Measurements from ENCODE around the gene TEX48.

Gene TEX48

DNA sequence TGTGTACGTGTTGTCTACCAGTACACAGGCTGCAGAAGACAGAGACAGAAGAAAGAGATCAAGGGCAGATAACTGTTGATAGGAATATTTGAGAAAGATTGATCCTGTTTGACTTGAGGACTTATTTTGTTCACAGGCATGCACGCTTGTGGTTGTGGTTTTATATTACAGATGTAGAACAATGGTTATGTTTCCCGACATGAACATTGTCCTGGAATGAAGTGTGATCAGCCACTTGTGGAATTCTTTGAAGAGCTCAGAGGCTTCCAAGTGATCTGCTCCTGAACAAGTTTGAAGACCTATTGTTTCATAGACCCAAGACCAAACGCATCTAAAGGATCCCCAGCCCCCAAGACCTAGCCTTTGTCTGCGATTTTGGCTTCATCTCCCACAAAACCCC lies 38.1 kb downstream of the TEX48 start:
- DNase-seq (ENCODE audit: low spot score), result no peak
- H3K27ac ChIP-seq (ENCODE audit: poor library complexity, severe bottlenecking), result no peak overlapping the region
- no peak for ATAC-seq (ENCODE audit: low read depth)
- no peaks in the 10 kb centered on the region for H3K4me1 ChIP-seq (ENCODE audit: insufficient read depth, poor library complexity, severe bottlenecking)
- H3K27me3 ChIP-seq (ENCODE audit: insufficient read depth, poor library complexity, severe bottlenecking), result no peaks in the 10 kb centered on the region
- no peak overlapping the region for H3K4me3 ChIP-seq (ENCODE audit: severe bottlenecking)
- TF ChIP-seq, protein P1, sequence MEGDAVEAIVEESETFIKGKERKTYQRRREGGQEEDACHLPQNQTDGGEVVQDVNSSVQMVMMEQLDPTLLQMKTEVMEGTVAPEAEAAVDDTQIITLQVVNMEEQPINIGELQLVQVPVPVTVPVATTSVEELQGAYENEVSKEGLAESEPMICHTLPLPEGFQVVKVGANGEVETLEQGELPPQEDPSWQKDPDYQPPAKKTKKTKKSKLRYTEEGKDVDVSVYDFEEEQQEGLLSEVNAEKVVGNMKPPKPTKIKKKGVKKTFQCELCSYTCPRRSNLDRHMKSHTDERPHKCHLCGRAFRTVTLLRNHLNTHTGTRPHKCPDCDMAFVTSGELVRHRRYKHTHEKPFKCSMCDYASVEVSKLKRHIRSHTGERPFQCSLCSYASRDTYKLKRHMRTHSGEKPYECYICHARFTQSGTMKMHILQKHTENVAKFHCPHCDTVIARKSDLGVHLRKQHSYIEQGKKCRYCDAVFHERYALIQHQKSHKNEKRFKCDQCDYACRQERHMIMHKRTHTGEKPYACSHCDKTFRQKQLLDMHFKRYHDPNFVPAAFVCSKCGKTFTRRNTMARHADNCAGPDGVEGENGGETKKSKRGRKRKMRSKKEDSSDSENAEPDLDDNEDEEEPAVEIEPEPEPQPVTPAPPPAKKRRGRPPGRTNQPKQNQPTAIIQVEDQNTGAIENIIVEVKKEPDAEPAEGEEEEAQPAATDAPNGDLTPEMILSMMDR (IDR thresholded peaks at IDR 0.05; ENCODE audit: poor library complexity, severe bottlenecking), result no peak
- no peaks in the 10 kb centered on the region for H3K9me3 ChIP-seq (ENCODE audit: severe bottlenecking)
- peaks cover 19% of the 10 kb centered on the region for H3K36me3 ChIP-seq (ENCODE audit: low read depth)

DNA sequence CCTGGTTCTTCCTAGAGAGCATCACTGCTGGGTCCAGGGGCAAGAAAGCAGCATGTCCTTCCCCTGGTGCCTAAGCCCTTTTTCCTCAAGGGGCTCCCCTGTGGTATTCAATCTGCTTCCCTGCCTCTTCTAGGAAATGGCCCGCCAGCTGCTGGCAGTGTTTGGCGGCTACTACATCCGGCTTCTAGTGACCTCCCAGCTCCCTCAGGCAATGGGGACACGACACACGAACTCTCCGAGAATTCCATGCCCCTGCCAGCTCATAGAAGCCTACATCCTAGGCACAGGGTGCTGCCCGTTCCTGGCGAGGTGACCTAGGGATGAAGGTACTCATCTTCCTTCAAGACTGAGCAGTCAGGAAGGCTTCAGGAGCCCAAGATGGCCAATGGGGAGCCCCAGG lies 39.0 kb downstream of the TEX48 start:
- TF ChIP-seq, protein P1 (IDR thresholded peaks at IDR 0.05; ENCODE audit: poor library complexity, severe bottlenecking), result no peak
- DNase-seq (ENCODE audit: low spot score), result no peak

DNA sequence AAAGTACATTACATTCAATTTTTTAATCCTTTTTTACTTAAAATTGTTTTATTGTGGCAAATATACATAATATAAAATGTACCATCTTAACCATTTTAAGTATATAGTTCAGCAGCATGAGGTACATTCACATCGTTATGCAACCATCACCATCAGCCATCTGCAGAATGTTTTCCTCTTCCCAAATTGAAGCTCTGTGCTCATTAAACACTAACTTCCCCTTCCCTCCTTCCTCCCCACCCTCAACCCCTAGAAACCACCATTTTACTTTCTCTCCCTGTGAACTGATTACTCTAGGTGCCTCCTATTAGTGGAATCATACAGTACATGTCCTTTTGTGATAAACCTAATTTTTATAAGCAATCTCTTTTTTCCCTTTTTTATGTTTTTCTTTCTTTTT lies 40.0 kb downstream of the TEX48 start:
- Histone ChIP-seq H3K4me3 (ENCODE audit: severe bottlenecking) (no peak overlapping the region), H3K9me3 (ENCODE audit: severe bottlenecking) (no peaks in the 10 kb centered on the region), H3K36me3 (ENCODE audit: low read depth) (peaks cover 19% of the 10 kb centered on the region), H3K4me1 (ENCODE audit: insufficient read depth, poor library complexity, severe bottlenecking) (no peaks in the 10 kb centered on the region), H3K27me3 (ENCODE audit: insufficient read depth, poor library complexity, severe bottlenecking) (no peaks in the 10 kb centered on the region), H3K27ac (ENCODE audit: poor library complexity, severe bottlenecking) (no peak overlapping the region)
- ATAC-seq (ENCODE audit: low read depth) (no peak), DNase-seq (ENCODE audit: low spot score) (no peak)
- TF ChIP-seq, protein P1 (IDR thresholded peaks at IDR 0.05; ENCODE audit: poor library complexity, severe bottlenecking), result no peak

More for the DNA sequence above, 39.0 kb downstream of the TEX48 start:
- Histone ChIP-seq H3K4me3 (ENCODE audit: severe bottlenecking) (no peak overlapping the region), H3K27me3 (ENCODE audit: insufficient read depth, poor library complexity, severe bottlenecking) (no peaks in the 10 kb centered on the region), H3K36me3 (ENCODE audit: low read depth) (peaks cover 19% of the 10 kb centered on the region), H3K27ac (ENCODE audit: poor library complexity, severe bottlenecking) (no peak overlapping the region), H3K4me1 (ENCODE audit: insufficient read depth, poor library complexity, severe bottlenecking) (no peaks in the 10 kb centered on the region), H3K9me3 (ENCODE audit: severe bottlenecking) (no peaks in the 10 kb centered on the region)
- ATAC-seq (ENCODE audit: low read depth), result no peak

- Histone ChIP-seq H3K27ac (ENCODE audit: poor library complexity, severe bottlenecking) (no peak overlapping the region), H3K4me3 (ENCODE audit: severe bottlenecking) (no peak overlapping the region), H3K36me3 (ENCODE audit: low read depth) (peaks cover 10% of the 10 kb centered on the region), H3K4me1 (ENCODE audit: insufficient read depth, poor library complexity, severe bottlenecking) (no peaks in the 10 kb centered on the region), H3K9me3 (ENCODE audit: severe bottlenecking) (no peaks in the 10 kb centered on the region), H3K27me3 (ENCODE audit: insufficient read depth, poor library complexity, severe bottlenecking) (no peaks in the 10 kb centered on the region)
- DNase-seq (ENCODE audit: low spot score) (no peak), ATAC-seq (ENCODE audit: low read depth) (no peak)
- TF ChIP-seq, protein P1 (IDR thresholded peaks at IDR 0.05; ENCODE audit: poor library complexity, severe bottlenecking), result no peak
Measured at GRCh38 chr9:114638404-114638803, 43.6 kb downstream of the TEX48 start.

GRCh38 chr9:114634387-114634786 lies 47.6 kb downstream of the TEX48 start:
- Histone ChIP-seq H3K4me3 (ENCODE audit: severe bottlenecking) (no peak overlapping the region), H3K4me1 (ENCODE audit: insufficient read depth, poor library complexity, severe bottlenecking) (no peaks in the 10 kb centered on the region), H3K36me3 (ENCODE audit: low read depth) (peaks cover 11% of the 10 kb centered on the region; the same call in 1 of the 2 replicates), H3K27me3 (ENCODE audit: insufficient read depth, poor library complexity, severe bottlenecking) (no peaks in the 10 kb centered on the region), H3K9me3 (ENCODE audit: severe bottlenecking) (no peaks in the 10 kb centered on the region), H3K27ac (ENCODE audit: poor library complexity, severe bottlenecking) (no peak overlapping the region)
- TF ChIP-seq, protein P1 (IDR thresholded peaks at IDR 0.05; ENCODE audit: poor library complexity, severe bottlenecking), result no peak
- DNase-seq (ENCODE audit: low spot score) (no peak), ATAC-seq (ENCODE audit: low read depth) (no peak)
